HepG2 (cell line): ENCODE measurements around the gene KRTAP10-2. TPM values are rescaled to one million over a fixed set of nuclear protein-coding genes. Genes with fewer than 3 reads are reported as not detected.

ENCODE experiments used
- ATAC-seq: fragments of 200-7000 bp; cut with Tn5 transposase; 3 replicates; pipeline ENCODE4 v1.9.1; 2020; ENCODE audit warnings: mild to moderate bottlenecking, moderate library complexity
- BruUV-seq: library from RNA; stranded (reverse); fragments of 400-500 nt; replicated peaks from 2 replicates; lab custom pipeline; 2021; lab: Mats Ljungman, UMichigan
- CTCF ChIA-PET: fragments of 300-600 bp; formaldehyde crosslinking; extraction: SDS; loops from one replicate; lab custom pipeline; 2021; ENCODE audit warnings: low total read pairs, inconsistent platforms, low intra/inter-chr PET ratio; lab: Yijun Ruan, JAX
- POLR2A ChIA-PET: fragments of 350-600 bp; sonication (Branson Sonifier 250); formaldehyde crosslinking; loops from one replicate; lab custom pipeline; 2020; ENCODE audit warnings: antibody characterized with exemption, inconsistent platforms; lab: Yijun Ruan, JAX
- DNase-seq: peaks from one replicate; pipeline ENCODE4 v3.0.0-alpha.2; 2015; ENCODE audit warnings: low spot score
- FAIRE-seq: peaks from 3 replicates; lab custom pipeline; 2011; peaks lifted over from hg19 to GRCh38; lab: Jason Lieb, UNC
- H2AFZ ChIP-seq: one replicate; pipeline ENCODE4 v1.6.1; 2011; ENCODE audit warnings: low read length, inconsistent platforms
- H3K27ac ChIP-seq: fragments of 300-600 bp; 3 replicates; pipeline ENCODE4 v1.8.0; 2011; ENCODE audit warnings: mixed run types, mild to moderate bottlenecking, mixed read lengths, low read length, inconsistent platforms; ENCODE audit not compliant: insufficient read depth; ENCODE audit errors: extremely low read length
- H3K27me3 ChIP-seq, 2 experiments: fragments of 200-600 bp in 1 of 2; 2 replicates in 1 of 2; 3 replicates in 1 of 2; pipeline versions ENCODE4 v1.6.0 to v1.8.0; 2011; ENCODE audit warnings: low read length in 2 of 2, mild to moderate bottlenecking in 2 of 2, moderate library complexity in 2 of 2, inconsistent platforms in 1 of 2; ENCODE audit not compliant: insufficient read depth in 2 of 2, control insufficient read depth in 1 of 2
- H3K36me3 ChIP-seq, 2 experiments: fragments of 200-600 bp in 1 of 2; replicated peaks in 1 of 2; 2 replicates in 1 of 2; 3 replicates in 1 of 2; pipeline versions ENCODE4 v1.5.1 to v1.8.0; 2011; ENCODE audit warnings: low read length in 2 of 2, inconsistent platforms in 1 of 2; ENCODE audit not compliant: insufficient read depth in 2 of 2, control insufficient read depth in 1 of 2
- H3K4me1 ChIP-seq: 2 replicates; pipeline ENCODE4 v1.5.1; 2012; ENCODE audit warnings: low read length, inconsistent platforms; ENCODE audit not compliant: insufficient read depth
- H3K4me2 ChIP-seq: 2 replicates; pipeline ENCODE4 v1.6.0; 2011; ENCODE audit warnings: low read depth, low read length, inconsistent platforms
- H3K4me3 ChIP-seq, 3 experiments: fragments of 200-600 bp in 1 of 3; sonication (generic), shearing (Covaris generic) in 1 of 3; replicated peaks in 1 of 3; 2 replicates each; pipeline ENCODE4 v1.5.1; 2011 to 2016; ENCODE audit warnings: low read length in 3 of 3, inconsistent platforms in 2 of 3, low read depth in 2 of 3, mild to moderate bottlenecking in 2 of 3, control low read depth in 1 of 3, mixed read lengths in 1 of 3; ENCODE audit not compliant: insufficient read depth in 1 of 3
- H3K79me2 ChIP-seq: one replicate; pipeline ENCODE4 v1.6.1; 2011; ENCODE audit warnings: low read length, inconsistent platforms; ENCODE audit not compliant: insufficient read depth
- H3K9ac ChIP-seq: 2 replicates; pipeline ENCODE4 v1.6.0; 2011; ENCODE audit warnings: mild to moderate bottlenecking, low read depth, low read length, inconsistent platforms; ENCODE audit not compliant: insufficient read depth
- H3K9me3 ChIP-seq: 2 replicates; pipeline ENCODE4 v1.5.1; 2012; ENCODE audit warnings: mild to moderate bottlenecking, low read length
- H4K20me1 ChIP-seq: 2 replicates; pipeline ENCODE4 v1.6.0; 2011; ENCODE audit warnings: inconsistent platforms, mild to moderate bottlenecking, low read length, moderate library complexity; ENCODE audit not compliant: insufficient read depth
- CAMTA2 ChIP-seq: sonication (generic); formaldehyde crosslinking; IDR thresholded peaks from 2 replicates; pipeline ENCODE4 v1.4.0; 2020; ENCODE audit warnings: mild to moderate bottlenecking, missing genetic modification reagents, borderline replicate concordance
- ELF3 ChIP-seq: IDR thresholded peaks from 2 replicates; pipeline ENCODE4 v1.6.1; 2016; ENCODE audit warnings: missing genetic modification reagents, missing compliant biosample characterization
- HNF4A ChIP-seq: sonication (generic); formaldehyde crosslinking; IDR thresholded peaks from 2 replicates; pipeline ENCODE4 v1.4.0; 2020; ENCODE audit warnings: missing genetic modification reagents
- MTA1 ChIP-seq: sonication (generic); formaldehyde crosslinking; IDR thresholded peaks from 2 replicates; pipeline ENCODE4 v1.4.0; 2020; ENCODE audit warnings: missing genetic modification reagents, mild to moderate bottlenecking, borderline replicate concordance
- NCOA2 ChIP-seq: sonication (generic); formaldehyde crosslinking; IDR thresholded peaks from 2 replicates; pipeline ENCODE4 v1.8.0; 2022; ENCODE audit warnings: inconsistent platforms
- NR1H2 ChIP-seq: sonication (generic); formaldehyde crosslinking; IDR thresholded peaks from 2 replicates; pipeline ENCODE4 v1.8.1; 2022; ENCODE audit warnings: low read depth, missing genetic modification reagents, borderline replicate concordance
- TBP ChIP-seq: sonication (generic); formaldehyde crosslinking; IDR thresholded peaks from 2 replicates; pipeline ENCODE4 v1.5.0; 2020; ENCODE audit warnings: missing genetic modification reagents
- TMF1 ChIP-seq: sonication (generic); formaldehyde crosslinking; IDR thresholded peaks from 2 replicates; pipeline ENCODE4 v1.8.1; 2022; ENCODE audit warnings: low read depth, missing genetic modification reagents
- ZKSCAN1 ChIP-seq: fragments of 150-350 bp; IDR thresholded peaks from 2 replicates; pipeline ENCODE4 v1.6.1; 2014; ENCODE audit warnings: low read length
- ZNF557 ChIP-seq: sonication (generic); formaldehyde crosslinking; IDR thresholded peaks from 2 replicates; pipeline ENCODE4 v1.4.0; 2020; ENCODE audit warnings: missing genetic modification reagents
- ZNF562 ChIP-seq: sonication (generic); formaldehyde crosslinking; IDR thresholded peaks from 2 replicates; pipeline ENCODE4 v1.8.0; 2022; ENCODE audit warnings: missing genetic modification reagents, borderline replicate concordance
- ZSCAN9 ChIP-seq: IDR thresholded peaks from 2 replicates; pipeline ENCODE4 v1.6.1; 2016; ENCODE audit warnings: borderline replicate concordance
- WGBS: methylation state at CpG from one replicate; pipeline ENCODE4 v1.1.6; 2017; ENCODE audit warnings: low lambda C conversion rate; 5-methylcytosine and 5-hydroxymethylcytosine counted together
- in situ Hi-C: cut with HindIII; loops from 2 replicates; pipeline ENCODE4 v1.10.0; 2017; ENCODE audit warnings: low pct_unique_long_range_greater_than_20kb; ENCODE audit not compliant: extremely low pct_ligation_motif_present
- intact Hi-C: fragments of 100-400 bp; cut with micrococcal nuclease; formaldehyde crosslinking; loops from one replicate; pipeline ENCODE4 v1.10.0; 2022; ENCODE audit not compliant: unreplicated experiment
- polyA plus RNA-seq, 8 experiments: library from polyadenylated mRNA; depleted of rRNA in 3 of 8; stranded (reverse) in 7 of 8; unstranded in 1 of 8; fragments of >200 nt; fragmentation: Illumina TruSeq in 4 of 8; extraction: Trizol in 4 of 8; gene quantifications; 2 replicates each; pipeline versions ENCODE4 v1.2.1 to v1.2.3, GENCODE V29; 2011 to 2016; ENCODE audit warnings: low read depth in 4 of 8, missing spikeins in 1 of 8, mixed read lengths in 1 of 8; ENCODE audit not compliant: insufficient read depth in 1 of 8
- total RNA-seq, 5 experiments: library from RNA; depleted of rRNA; stranded (reverse); fragments of >200 nt; fragmentation: Illumina TruSeq; extraction: Trizol; gene quantifications; 2 replicates each; pipeline ENCODE4 v1.2.3, GENCODE V29; 2016; ENCODE audit warnings: low read depth in 1 of 5
- TF ChIP-seq, protein P1 (sequence below): sonication (generic); formaldehyde crosslinking; IDR thresholded peaks from 2 replicates; pipeline ENCODE4 v1.5.1; 2020; ENCODE audit warnings: mild to moderate bottlenecking, moderate library complexity, missing genetic modification reagents

The KRTAP10-2 gene
- total and polyA plus RNA-seq, 2 of the 13 experiments (the other 11 are each of a cell fraction or from before 2014, with no cell fraction given) = not detected

DNA sequence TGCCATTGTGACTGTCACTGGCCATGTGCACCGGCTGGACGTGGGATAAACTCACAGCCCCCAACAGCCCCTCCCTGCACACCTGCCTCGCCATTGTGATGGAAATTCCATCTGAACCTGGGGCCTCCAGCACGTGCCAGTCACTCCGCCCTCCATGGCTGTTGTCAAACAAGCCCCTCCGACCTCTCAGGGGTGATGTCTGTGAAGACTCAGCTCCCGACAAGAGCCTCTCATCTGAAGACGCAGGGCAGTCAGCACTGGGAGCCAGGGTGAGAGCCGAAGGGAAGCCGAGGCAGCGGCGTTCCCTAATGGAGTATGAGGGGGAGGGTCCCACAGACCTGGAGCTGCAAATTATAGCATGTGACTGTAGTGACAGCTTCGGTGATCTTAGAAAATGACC, 1.4 kb upstream of the KRTAP10-2 start:
- H3K4me1 ChIP-seq = no peaks in the 10 kb centered on the region; the same call in 1 of the 2 replicates
- H3K4me2 ChIP-seq = no peak overlapping the region
- H4K20me1 ChIP-seq = no peaks in the 10 kb centered on the region
- no TSS peak for BruUV-seq
- H3K4me3 ChIP-seq = no peak overlapping the region
- DNase-seq (no peak), FAIRE-seq (no peak), ATAC-seq (no peak)
- H2AFZ ChIP-seq = no peak overlapping the region
- ChIA-PET CTCF (no interaction called here), POLR2A (no interaction called here)
- H3K79me2 ChIP-seq = no peaks in the 10 kb centered on the region
- intact Hi-C loops = no loop called here
- H3K9me3 ChIP-seq = no peaks in the 10 kb centered on the region
- in situ Hi-C loops = no loop called here
- no peak overlapping the region for H3K27ac ChIP-seq
- 68% methylated on average over 11 of the region's 13 CpGs for WGBS
- H3K9ac ChIP-seq = no peak overlapping the region
- no peaks in the 10 kb centered on the region for H3K36me3 ChIP-seq
- H3K27me3 ChIP-seq = peaks cover 0 to 9% of the 10 kb centered on the region in 2 experiments; a peak in 2 of 5 replicates
- no peak for TF ChIP-seq NR1H2 (CRISPR knock-in tag)
- no peak for TF ChIP-seq ELF3
- no peak for TF ChIP-seq NCOA2 (CRISPR knock-in tag)
- TF ChIP-seq ZNF562 (CRISPR knock-in tag) = no peak
- no peak for TF ChIP-seq ZNF557 (CRISPR knock-in tag)
- no peak for TF ChIP-seq ZSCAN9 (CRISPR knock-in tag)
- no peak for TF ChIP-seq TBP (CRISPR knock-in tag)
- no peak for TF ChIP-seq MTA1
- TF ChIP-seq, protein P1, sequence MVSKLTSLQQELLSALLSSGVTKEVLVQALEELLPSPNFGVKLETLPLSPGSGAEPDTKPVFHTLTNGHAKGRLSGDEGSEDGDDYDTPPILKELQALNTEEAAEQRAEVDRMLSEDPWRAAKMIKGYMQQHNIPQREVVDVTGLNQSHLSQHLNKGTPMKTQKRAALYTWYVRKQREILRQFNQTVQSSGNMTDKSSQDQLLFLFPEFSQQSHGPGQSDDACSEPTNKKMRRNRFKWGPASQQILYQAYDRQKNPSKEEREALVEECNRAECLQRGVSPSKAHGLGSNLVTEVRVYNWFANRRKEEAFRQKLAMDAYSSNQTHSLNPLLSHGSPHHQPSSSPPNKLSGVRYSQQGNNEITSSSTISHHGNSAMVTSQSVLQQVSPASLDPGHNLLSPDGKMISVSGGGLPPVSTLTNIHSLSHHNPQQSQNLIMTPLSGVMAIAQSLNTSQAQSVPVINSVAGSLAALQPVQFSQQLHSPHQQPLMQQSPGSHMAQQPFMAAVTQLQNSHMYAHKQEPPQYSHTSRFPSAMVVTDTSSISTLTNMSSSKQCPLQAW (CRISPR knock-in tag) = no peak
- no peak for TF ChIP-seq CAMTA2 (CRISPR knock-in tag)
- no peak for TF ChIP-seq TMF1 (CRISPR knock-in tag)
- no peak for TF ChIP-seq HNF4A
- TF ChIP-seq ZKSCAN1 = no peak
